ENCODE results near the gene AGAP5. TPM values are rescaled to one million over a fixed set of nuclear protein-coding genes. Genes with fewer than 3 reads are reported as not detected.
A peak's percentile ranks its signal among the peaks of the same experiment; 100 is the strongest.
"Not testable (repeated sequence)": the region's sequence is repeated elsewhere in the genome, so short reads cannot be mapped to it uniquely, and the experiment has no call there.

The AGAP5 gene
- total and polyA plus RNA-seq, 2 of the 4 experiments (the other 2 are of a cell fraction), result 1.8 to 4.1 TPM

DNA sequence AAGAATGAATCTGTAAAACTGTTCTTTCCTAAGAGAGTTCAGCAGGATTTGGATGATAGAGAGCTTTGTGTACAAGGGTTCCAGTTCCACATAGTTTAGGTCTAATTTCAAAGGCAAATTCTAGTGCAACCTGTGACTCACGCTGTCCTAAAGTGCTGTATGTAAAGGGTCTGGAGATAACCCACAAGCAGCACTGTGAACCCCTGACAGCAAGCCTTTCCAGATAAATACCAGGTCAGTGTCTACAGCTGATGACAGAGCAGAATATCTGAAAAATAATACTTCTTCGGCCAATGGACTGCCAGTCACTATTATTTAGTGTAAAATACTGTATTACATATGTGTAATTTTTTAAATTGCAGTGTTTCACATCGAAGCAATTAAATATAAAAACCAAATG lies 16.0 kb upstream of the AGAP5 start:
- DNase-seq, result peak; percentile 29
- H4K8ac ChIP-seq (ENCODE audit: low read depth in 2 of 2, low read length in 2 of 2); H2AFZ ChIP-seq (replicated peaks; ENCODE audit: low read length, poor library complexity); H2AK9ac ChIP-seq (replicated peaks; ENCODE audit: low read depth, low read length, poor library complexity); H3K14ac ChIP-seq (replicated peaks; ENCODE audit: low read depth, low read length); H2BK120ac ChIP-seq (ENCODE audit: low read depth, low read length); H2BK20ac ChIP-seq (ENCODE audit: low read depth, low read length); H3K4me1 ChIP-seq (ENCODE audit: control insufficient read depth, insufficient read depth, low read length); H3K23ac ChIP-seq (ENCODE audit: low read depth, low read length); H2BK15ac ChIP-seq (ENCODE audit: low read depth, low read length); H3K18ac ChIP-seq (ENCODE audit: low read depth, low read length); dilution Hi-C loops (cut with HindIII; ENCODE audit: low sequenced_read_pairs, unreplicated experiment); H3K9me1 ChIP-seq (ENCODE audit: insufficient read depth, low read length); H2BK5ac ChIP-seq (ENCODE audit: low read depth, low read length, poor library complexity, severe bottlenecking); H3K27ac ChIP-seq (ENCODE audit: insufficient read depth, low read length); H3K9ac ChIP-seq (ENCODE audit: low read depth, low read length); H2AK5ac ChIP-seq (ENCODE audit: low read depth, low read length); H4K91ac ChIP-seq (ENCODE audit: insufficient read depth, low read depth, low read length); H3K4ac ChIP-seq (ENCODE audit: low read depth, low read length); BruUV-seq (replicated peaks); intact Hi-C loops (cut with micrococcal nuclease); POLR2A ChIA-PET (ENCODE audit: unreplicated experiment); H3K56ac ChIP-seq (ENCODE audit: extremely low read depth, insufficient read depth, low read length); H3K27me3 ChIP-seq (ENCODE audit: control insufficient read depth, insufficient read depth, low read length); in situ Hi-C loops (cut with MboI; ENCODE audit: low sequenced_read_pairs); H3K79me1 ChIP-seq (ENCODE audit: low read depth in 1 of 2, low read length in 2 of 2); H3K4me2 ChIP-seq (ENCODE audit: low read depth, low read length); H3K4me3 ChIP-seq (ENCODE audit: insufficient read depth, low read depth, low read length); CTCF ChIA-PET; H4K5ac ChIP-seq (ENCODE audit: low read depth, low read length); H4K20me1 ChIP-seq (ENCODE audit: insufficient read depth, low read length); H3K9me3 ChIP-seq (ENCODE audit: control insufficient read depth, insufficient read depth, low read length): not testable (repeated sequence)
- WGBS, 2 experiments (ENCODE audit: extremely low coverage in 2 of 2, insufficient read length in 1 of 2), result no CpG with 5 or more reads among the region's 3 CpGs
- H3K36me3 ChIP-seq (ENCODE audit: control insufficient read depth, insufficient read depth, low read length), result peaks cover 18% of the 10 kb centered on the region
- ATAC-seq (ENCODE audit: low read depth), result peak; percentile 68

DNA sequence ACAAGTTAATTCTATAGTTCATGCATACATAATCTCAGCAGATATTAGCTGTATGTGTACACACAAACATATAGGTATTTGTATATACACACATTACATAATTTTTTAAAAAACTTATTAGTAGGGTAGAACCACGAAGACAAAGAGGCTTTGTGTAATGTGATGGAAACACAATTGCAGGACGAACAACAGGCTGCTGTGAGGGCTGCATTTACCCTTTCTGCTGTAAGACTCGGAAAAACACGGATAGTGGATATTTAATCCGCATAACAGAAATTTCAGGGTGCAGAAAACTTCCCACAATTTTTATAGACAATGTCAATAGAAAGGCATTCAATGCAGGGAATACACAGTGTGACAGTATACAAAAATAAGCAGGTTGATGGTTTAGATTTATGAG lies 13.8 kb upstream of the AGAP5 start:
- H4K5ac ChIP-seq (ENCODE audit: low read depth, low read length); in situ Hi-C loops (cut with MboI; ENCODE audit: low sequenced_read_pairs); H3K23ac ChIP-seq (ENCODE audit: low read depth, low read length); H2BK20ac ChIP-seq (ENCODE audit: low read depth, low read length); H2AK9ac ChIP-seq (replicated peaks; ENCODE audit: low read depth, low read length, poor library complexity); H3K27me3 ChIP-seq (ENCODE audit: control insufficient read depth, insufficient read depth, low read length); H4K8ac ChIP-seq (ENCODE audit: low read depth in 2 of 2, low read length in 2 of 2); H2AK5ac ChIP-seq (ENCODE audit: low read depth, low read length); H2BK15ac ChIP-seq (ENCODE audit: low read depth, low read length); dilution Hi-C loops (cut with HindIII; ENCODE audit: low sequenced_read_pairs, unreplicated experiment); H3K56ac ChIP-seq (ENCODE audit: extremely low read depth, insufficient read depth, low read length); H3K9ac ChIP-seq (ENCODE audit: low read depth, low read length); DNase-seq; H2BK5ac ChIP-seq (ENCODE audit: low read depth, low read length, poor library complexity, severe bottlenecking); H3K9me3 ChIP-seq (ENCODE audit: control insufficient read depth, insufficient read depth, low read length); H4K91ac ChIP-seq (ENCODE audit: insufficient read depth, low read depth, low read length); intact Hi-C loops (cut with micrococcal nuclease); H3K27ac ChIP-seq (ENCODE audit: insufficient read depth, low read length); BruUV-seq (replicated peaks); H4K20me1 ChIP-seq (ENCODE audit: insufficient read depth, low read length); H3K4me2 ChIP-seq (ENCODE audit: low read depth, low read length); H3K18ac ChIP-seq (ENCODE audit: low read depth, low read length); H3K14ac ChIP-seq (replicated peaks; ENCODE audit: low read depth, low read length); H2AFZ ChIP-seq (replicated peaks; ENCODE audit: low read length, poor library complexity); ATAC-seq (ENCODE audit: low read depth); H3K4ac ChIP-seq (ENCODE audit: low read depth, low read length); H3K9me1 ChIP-seq (ENCODE audit: insufficient read depth, low read length); H2BK120ac ChIP-seq (ENCODE audit: low read depth, low read length); H3K4me3 ChIP-seq (ENCODE audit: insufficient read depth, low read depth, low read length); CTCF ChIA-PET; H3K79me1 ChIP-seq (ENCODE audit: low read depth in 1 of 2, low read length in 2 of 2); H3K4me1 ChIP-seq (ENCODE audit: control insufficient read depth, insufficient read depth, low read length): not testable (repeated sequence)
- peaks cover 13% of the 10 kb centered on the region for H3K36me3 ChIP-seq (ENCODE audit: control insufficient read depth, insufficient read depth, low read length)
- no CpG with 5 or more reads among the region's 5 CpGs for WGBS, 2 experiments (ENCODE audit: extremely low coverage in 2 of 2, insufficient read length in 1 of 2)
- POLR2A ChIA-PET (ENCODE audit: unreplicated experiment), result interaction anchor here (0.7 kb wide), 1 partner anchor 215 kb away, joined by 4 read pairs; no protein-coding TSS in a partner anchor
